Pancreas (tissue), 10 donors: ENCODE results near the gene NXF1. TPM values are rescaled to one million over a fixed set of nuclear protein-coding genes. Genes with fewer than 3 reads are reported as not detected.
"Not testable (repeated sequence)": the region's sequence is repeated elsewhere in the genome, so short reads cannot be mapped to it uniquely, and the experiment has no call there.

Experiments
- ATAC-seq, 4 donors: fragments of 200-7000 bp; cut with Tn5 transposase; one replicate each; pipeline versions ENCODE4 v1.8.0 to v1.9.1; 2020; ENCODE audit warnings: mild to moderate bottlenecking in 4 of 4, moderate library complexity in 4 of 4
- DNase-seq, 6 donors: peaks; one replicate each; pipeline ENCODE4 v3.0.0-alpha.2; 2020
- FAIRE-seq: peaks from 2 replicates; lab custom pipeline; 2012; peaks lifted over from hg19 to GRCh38; lab: Jason Lieb, UNC
- H3K27ac ChIP-seq, 4 donors: fragments of 200-600 bp; sonication (generic); 1 replicate in 3 of 4; 2 replicates in 1 of 4; pipeline versions ENCODE4 v1.5.0 to v1.8.0; 2020
- H3K27me3 ChIP-seq, 4 donors: fragments of 200-600 bp; one replicate each; pipeline ENCODE4 v1.8.0; 2021
- H3K36me3 ChIP-seq, 3 donors: fragments of 200-600 bp; sonication (generic) in 1 of 3; one replicate each; pipeline versions ENCODE4 v1.5.0 to v1.8.0; 2020 to 2021
- H3K4me1 ChIP-seq, 3 donors: fragments of 200-600 bp; one replicate each; pipeline ENCODE4 v1.8.0; 2021
- H3K4me3 ChIP-seq, 4 donors: fragments of 200-600 bp; sonication (generic) in 2 of 4; one replicate each; pipeline versions ENCODE4 v1.5.0 to v1.8.0; 2020 to 2021
- H3K9me3 ChIP-seq, 4 donors: fragments of 200-600 bp; one replicate each; pipeline ENCODE4 v1.8.0; 2021
- CTCF ChIP-seq, 4 donors: fragments of 200-600 bp; sonication (generic) in 3 of 4; IDR thresholded peaks; one replicate each; pipeline versions ENCODE4 v1.5.0 to v1.8.0; 2021; ENCODE audit warnings: antibody characterized with exemption in 4 of 4
- WGBS, 2 donors: extraction: QIAGEN DNeasy Blood & Tissue Kit; methylation state at CpG; one replicate each; pipeline ENCODE4 v1.1.7; 2013; 5-methylcytosine and 5-hydroxymethylcytosine counted together
- intact Hi-C, 3 donors: fragments of 100-400 bp; cut with DNase I; formaldehyde crosslinking; loops; one replicate each; pipeline versions ENCODE4 v1.11.1 to v1.14.2; 2022
- polyA plus RNA-seq, 2 donors: library from polyadenylated mRNA; stranded (reverse); fragments of 200-250 nt; gene quantifications; one replicate each; pipeline ENCODE4 v1.2.3, GENCODE V29; 2013
- total RNA-seq, 6 donors: library from RNA; stranded (reverse); fragmentation: NEBNext Ultra II Directional in 4 of 6; extraction: Animal tissue kit (Norgen Biotek cat#: 25700) in 4 of 6; gene quantifications; one replicate each; pipeline versions ENCODE4 v1.2.1 to v1.2.4, GENCODE V29; 2021 to 2023
- donor health status: healthy with polysubstance abuse.
- donor health status: DM: no; HTN: no; CAD: no; lungs with moderate emphysema.
- donor health status: DM: no; HTN: no; CAD: no.
- donor health status: control.
- donor health status: control.
- donor health status: Bipolar disorder and iron deficiency.
- donor health status: DM: yes; HTN: yes; CAD: no.
- donor health status: DM: no; HTN: no; CAD: no.
- donor health status: DM: no; HTN: no; CAD: no.
- donor health status: DM: yes; HTN: yes; CAD: no.

The NXF1 gene
- total and polyA plus RNA-seq, 8 donors, result 20.9 to 294 (median 32.5) TPM

GRCh38 chr11:62770778-62771143, 34.5 kb downstream of the NXF1 start:
- Histone ChIP-seq H3K4me1 (peaks cover 6 to 9% (median 7%) of the 10 kb centered on the region in 3 donors), H3K36me3 (peaks cover 0 to 9% (median 4%) of the 10 kb centered on the region in 3 donors), H3K4me3 (peak overlapping the region; percentile 10 to 66 (median 60)), H3K27ac (peak overlapping the region; percentile 94 to 97 (median 97)), H3K9me3 (no peaks in the 10 kb centered on the region), H3K27me3 (no peaks in the 10 kb centered on the region)
- WGBS, 2 donors, result 1 to 2% methylated on average over 18 of the region's 18 CpGs
- DNase-seq, result peak in 1 of 6 donors; percentile 32
- intact Hi-C loops, result no loop called here
- ATAC-seq, result peak in 3 of 4 donors; percentile 2 to 10 (median 3)
- FAIRE-seq, result no peak
- TF ChIP-seq CTCF (IDR thresholded peaks at IDR 0.05), result no peak

GRCh38 chr11:62760867-62761227, 44.4 kb downstream of the NXF1 start:
- peak overlapping the region in 1 of 4 donors; percentile 73 for H3K27ac ChIP-seq
- 27 to 33% methylated on average over 9 of the region's 9 CpGs for WGBS, 2 donors
- H3K9me3 ChIP-seq, ATAC-seq, FAIRE-seq, intact Hi-C loops, H3K36me3 ChIP-seq, H3K27me3 ChIP-seq, DNase-seq: not testable (repeated sequence)
- H3K4me1 ChIP-seq, result peaks cover 6 to 11% (median 7%) of the 10 kb centered on the region in 3 donors
- peak overlapping the region in 2 of 4 donors; percentile 67 to 80 for H3K4me3 ChIP-seq

- intact Hi-C loops, result no loop called here
- TF ChIP-seq CTCF (IDR thresholded peaks at IDR 0.05), result no peak
- Histone ChIP-seq H3K9me3 (no peaks in the 10 kb centered on the region), H3K4me1 (peaks cover 7 to 14% (median 7%) of the 10 kb centered on the region in 3 donors), H3K27me3 (no peaks in the 10 kb centered on the region), H3K36me3 (no peaks in the 10 kb centered on the region), H3K4me3 (no peak overlapping the region), H3K27ac (no peak overlapping the region)
- DNase-seq (no peak), FAIRE-seq (no peak), ATAC-seq (no peak)
- 65 to 71% methylated on average over 9 of the region's 9 CpGs for WGBS, 2 donors
These were observed 47.1 kb downstream of the NXF1 start for GRCh38 chr11:62757846-62758788.

GRCh38 chr11:62755086-62755615, 50.1 kb downstream of the NXF1 start:
- no peaks in the 10 kb centered on the region for H3K27me3 ChIP-seq
- WGBS, 2 donors, result 68 to 71% methylated on average over 10 of the region's 10 CpGs
- H3K4me3 ChIP-seq, result no peak overlapping the region
- no peak for TF ChIP-seq CTCF (IDR thresholded peaks at IDR 0.05)
- ATAC-seq (no peak), FAIRE-seq (no peak), DNase-seq (no peak)
- no peaks in the 10 kb centered on the region for H3K36me3 ChIP-seq
- no peaks in the 10 kb centered on the region for H3K9me3 ChIP-seq
- H3K4me1 ChIP-seq, result peaks cover 0 to 12% (median 6%) of the 10 kb centered on the region in 3 donors
- no peak overlapping the region for H3K27ac ChIP-seq
- intact Hi-C loops, result no loop called here

- 0% methylated on average over 47 of the region's 47 CpGs for whole genome bisulfite sequencing, 2 donors
- DNase-seq, result peak; percentile 93 to 98 (median 98)
- intact Hi-C loops, result no loop called here
- no peaks in the 10 kb centered on the region for H3K27me3 ChIP-seq
- no peak for TF ChIP-seq CTCF (IDR thresholded peaks at IDR 0.05)
- FAIRE-seq, result peak; percentile 65
- peak within 1 kb of the TSS; percentile 48 to 92 (median 78) for H3K27ac ChIP-seq
- H3K4me1 ChIP-seq, result peaks cover 0 to 12% (median 6%) of the 10 kb centered on the region in 3 donors
- H3K9me3 ChIP-seq, result no peaks in the 10 kb centered on the region
- peak within 1 kb of the TSS; percentile 18 to 61 (median 56) for H3K4me3 ChIP-seq
- no peaks in the 10 kb centered on the region for H3K36me3 ChIP-seq
- peak; percentile 94 to 98 (median 96) for ATAC-seq
These were observed 51.3 kb downstream of the NXF1 start, which contains the start of gene ZBTB3 for GRCh38 chr11:62753736-62754603. Gene ZBTB3, minus strand, starts transcription at chr11:62754160. Its CDS starts 496 bp downstream, at chr11:62753664.
